Transverse colon (tissue), 4 donors: ENCODE data around the gene ZNF669. TPM values are rescaled to one million over a fixed set of nuclear protein-coding genes. Genes with fewer than 3 reads are reported as not detected.

Source experiments
- DNase-seq: peaks from one replicate; pipeline ENCODE4 v3.0.0-alpha.2; 2019
- H3K27ac ChIP-seq, 4 donors: fragments of 200-600 bp; sonication (generic); 2 replicates each; pipeline ENCODE4 v1.5.1; 2016 to 2018; ENCODE audit warnings: inconsistent platforms in 4 of 4
- H3K27me3 ChIP-seq: fragments of 200-600 bp; sonication (generic); 2 replicates; pipeline ENCODE4 v1.5.1; 2017; ENCODE audit warnings: inconsistent platforms
- H3K36me3 ChIP-seq, 4 donors: fragments of 200-600 bp; sonication (generic); 2 replicates each; pipeline ENCODE4 v1.5.1; 2017 to 2019; ENCODE audit warnings: inconsistent platforms in 4 of 4
- H3K4me1 ChIP-seq, 4 donors: fragments of 200-600 bp; sonication (generic); 2 replicates each; pipeline ENCODE4 v1.5.1; 2017 to 2020; ENCODE audit warnings: inconsistent platforms in 4 of 4
- H3K4me3 ChIP-seq, 4 donors: fragments of 200-600 bp; sonication (generic); 1 replicate in 1 of 4; 2 replicates in 3 of 4; pipeline versions ENCODE4 v1.5.1 to v1.6.1; 2017 to 2019; ENCODE audit warnings: inconsistent platforms in 4 of 4
- H3K9me3 ChIP-seq, 2 donors: fragments of 200-600 bp; sonication (generic); 2 replicates each; pipeline ENCODE4 v1.5.1; 2017 to 2019; ENCODE audit warnings: inconsistent platforms in 2 of 2
- CTCF ChIP-seq, 5 experiments: fragments of 200-600 bp in 3 of 5; fragments of 450-650 bp in 2 of 5; sonication (generic) in 3 of 5; IDR thresholded peaks; 1 replicate in 2 of 5; 2 replicates in 3 of 5; pipeline ENCODE4 v1.5.1; 2016 to 2017; ENCODE audit warnings: antibody characterized with exemption in 5 of 5, inconsistent platforms in 3 of 5, mild to moderate bottlenecking in 2 of 5, moderate library complexity in 1 of 5
- EP300 ChIP-seq: sonication (generic); formaldehyde crosslinking; IDR thresholded peaks from one replicate; pipeline ENCODE4 v1.6.1; 2017; ENCODE audit warnings: antibody characterized with exemption, low read depth
- POLR2A ChIP-seq: fragments of 450-650 bp; IDR thresholded peaks from one replicate; pipeline ENCODE4 v1.6.1; 2016; ENCODE audit warnings: antibody characterized with exemption, mild to moderate bottlenecking, moderate library complexity
- POLR2AphosphoS5 ChIP-seq, 3 donors: sonication (generic); formaldehyde crosslinking; IDR thresholded peaks; one replicate each; pipeline ENCODE4 v1.6.1; 2016; ENCODE audit warnings: antibody characterized with exemption in 3 of 3
- WGBS, 2 donors: methylation state at CpG; one replicate each; pipeline ENCODE4 v1.1.5; 2018; ENCODE audit warnings: low coverage in 1 of 2; 5-methylcytosine and 5-hydroxymethylcytosine counted together
- in situ Hi-C, 4 donors: fragments of 200-750 bp; cut with MboI; loops; one replicate each; pipeline versions ENCODE4 v1.15.0 to v1.15.1; 2017; ENCODE audit warnings: low sequenced_read_pairs in 3 of 4, low pct_ligation_motif_present in 1 of 4, low pct_unique_long_range_greater_than_20kb in 1 of 4
- intact Hi-C: fragments of 100-400 bp; cut with DNase I; formaldehyde crosslinking; loops from one replicate; pipeline ENCODE4 v1.15.1; 2023; ENCODE audit warnings: low total_unique reads
- total RNA-seq, 4 donors: library from RNA; depleted of rRNA; stranded (reverse); fragments of >200 nt; gene quantifications; one replicate each; pipeline ENCODE4 v1.1.0, GENCODE V29; 2016

Gene ZNF669
- total RNA-seq, 4 donors from 2014 or later: 2.4 to 26.2 (median 4.9) TPM

- peaks cover 5 to 17% (median 8%) of the 10 kb centered on the region in 4 donors for H3K4me1 ChIP-seq
- H3K27ac ChIP-seq: peak overlapping the region in 2 of 4 donors; percentile 91 to 92
- DNase-seq: no peak
- peak overlapping the region in 1 of 4 donors; percentile 94 for H3K4me3 ChIP-seq
- intact Hi-C loops (no loop called here), in situ Hi-C loops (no loop called here)
- H3K36me3 ChIP-seq: peaks cover 0 to 22% (median 11%) of the 10 kb centered on the region in 4 donors
- 87 to 100% methylated on average over 5 to 13 of the region's 13 CpGs for WGBS, 2 donors
- peaks cover 6 to 18% of the 10 kb centered on the region in 2 donors for H3K9me3 ChIP-seq
- H3K27me3 ChIP-seq: no peaks in the 10 kb centered on the region
- TF ChIP-seq EP300 (no peak), POLR2AphosphoS5 (IDR thresholded peaks at IDR 0.05) (no peak), POLR2A (no peak), CTCF (IDR thresholded peaks at IDR 0.05) (no peak)
These were observed 809 bp upstream of the ZNF669 start for GRCh38 chr1:247104965-247105364.

- no peaks in the 10 kb centered on the region for H3K27me3 ChIP-seq
- WGBS, 2 donors: 100% methylated on average over 1 of the region's 1 CpG
These were observed 1.8 kb downstream of the ZNF669 start for GRCh38 chr1:247102381-247102780.

GRCh38 chr1:247100676-247101279 is 3.4 kb downstream of the ZNF669 start:
- in situ Hi-C loops (no loop called here), intact Hi-C loops (no loop called here)
- no peaks in the 10 kb centered on the region for H3K27me3 ChIP-seq
- H3K4me3 ChIP-seq: no peak overlapping the region
- no peak overlapping the region for H3K27ac ChIP-seq
- TF ChIP-seq POLR2A (no peak), EP300 (no peak), CTCF (IDR thresholded peaks at IDR 0.05) (no peak), POLR2AphosphoS5 (IDR thresholded peaks at IDR 0.05) (no peak)
- peaks cover 5 to 17% (median 8%) of the 10 kb centered on the region in 4 donors for H3K4me1 ChIP-seq
- peaks cover 0 to 39% (median 12%) of the 10 kb centered on the region in 4 donors for H3K36me3 ChIP-seq
- WGBS, 2 donors: 94 to 96% methylated on average over 9 of the region's 9 CpGs
- peaks cover 14 to 18% of the 10 kb centered on the region in 2 donors for H3K9me3 ChIP-seq
- DNase-seq: no peak

More at GRCh38 chr1:247102381-247102780, 1.8 kb downstream of the ZNF669 start:
- Histone ChIP-seq H3K4me3 (no peak overlapping the region), H3K4me1 (peaks cover 5 to 17% (median 8%) of the 10 kb centered on the region in 4 donors), H3K27ac (no peak overlapping the region), H3K9me3 (peaks cover 14 to 18% of the 10 kb centered on the region in 2 donors), H3K36me3 (peaks cover 0 to 39% (median 12%) of the 10 kb centered on the region in 4 donors)
- in situ Hi-C loops: no loop called here
- TF ChIP-seq EP300: no peak
- no peak for TF ChIP-seq CTCF (IDR thresholded peaks at IDR 0.05)
- TF ChIP-seq POLR2AphosphoS5 (IDR thresholded peaks at IDR 0.05): no peak
- no peak for TF ChIP-seq POLR2A
- no peak for DNase-seq
- intact Hi-C loops: no loop called here

GRCh38 chr1:247096958-247097357 is 7.2 kb downstream of the ZNF669 start:
- Histone ChIP-seq H3K4me1 (no peaks in the 10 kb centered on the region), H3K9me3 (peaks cover 14 to 18% of the 10 kb centered on the region in 2 donors), H3K4me3 (no peak overlapping the region), H3K36me3 (peaks cover 0 to 36% (median 12%) of the 10 kb centered on the region in 4 donors), H3K27ac (no peak overlapping the region), H3K27me3 (no peaks in the 10 kb centered on the region)
- DNase-seq: no peak
- intact Hi-C loops: no loop called here
- TF ChIP-seq EP300: no peak
- in situ Hi-C loops: no loop called here
- 93 to 100% methylated on average over 3 to 5 of the region's 5 CpGs for WGBS, 2 donors
